NCI-H1694 (cell line): ENCODE results near the gene CDX1.

ENCODE experiments used
- DNase-seq: peaks from one replicate; lab custom pipeline; 2025; lab: John Stamatoyannopoulos, UW

The CDX1 gene

GRCh38 chr5:150184006-150184405, 17.4 kb downstream of the CDX1 start:
- DNase-seq = no peak

GRCh38 chr5:150184990-150185912, 18.7 kb downstream of the CDX1 start:
- no peak for DNase-seq

GRCh38 chr5:150186137-150186536, 19.6 kb downstream of the CDX1 start:
- DNase-seq = no peak

GRCh38 chr5:150186897-150187296, 20.3 kb downstream of the CDX1 start:
- peak; percentile 13 for DNase-seq

GRCh38 chr5:150188146-150188842, 21.7 kb downstream of the CDX1 start:
- DNase-seq = no peak

GRCh38 chr5:150189326-150189725, 22.7 kb downstream of the CDX1 start:
- DNase-seq = no peak

GRCh38 chr5:150189728-150190502, 23.3 kb downstream of the CDX1 start, which contains the start of gene SLC6A7:
Gene SLC6A7 (plus strand): TSS chr5:150190062. CDS start chr5:150190328, 266 bp downstream.
- no peak for DNase-seq

- no peak for DNase-seq
Measured at GRCh38 chr5:150190503-150190979, 24.0 kb downstream of the CDX1 start.

GRCh38 chr5:150190987-150191386, 24.4 kb downstream of the CDX1 start:
- DNase-seq = no peak

GRCh38 chr5:150192462-150192861, 25.9 kb downstream of the CDX1 start:
- no peak for DNase-seq

- DNase-seq = no peak
Measured at GRCh38 chr5:150195736-150196485, 29.3 kb downstream of the CDX1 start.

- no peak for DNase-seq
Measured at GRCh38 chr5:150196514-150196913, 29.9 kb downstream of the CDX1 start.

- no peak for DNase-seq
Measured at GRCh38 chr5:150196986-150197385, 30.4 kb downstream of the CDX1 start.

GRCh38 chr5:150197476-150197875, 30.9 kb downstream of the CDX1 start:
- DNase-seq = no peak

- no peak for DNase-seq
Measured at GRCh38 chr5:150202501-150202900, 35.9 kb downstream of the CDX1 start.

GRCh38 chr5:150203832-150204589, 37.4 kb downstream of the CDX1 start:
- DNase-seq = no peak

- DNase-seq = no peak
Measured at GRCh38 chr5:150204590-150204960, 38.0 kb downstream of the CDX1 start.

- no peak for DNase-seq
Measured at GRCh38 chr5:150206098-150206778, 39.7 kb downstream of the CDX1 start.

- DNase-seq = no peak
Measured at GRCh38 chr5:150206779-150207115, 40.2 kb downstream of the CDX1 start.
